ENCODE results near the gene RBMY1D.

- no peak for TF ChIP-seq EZH2 (IDR thresholded peaks at IDR 0.05; ENCODE audit: low read depth)
- TF ChIP-seq, protein P1, sequence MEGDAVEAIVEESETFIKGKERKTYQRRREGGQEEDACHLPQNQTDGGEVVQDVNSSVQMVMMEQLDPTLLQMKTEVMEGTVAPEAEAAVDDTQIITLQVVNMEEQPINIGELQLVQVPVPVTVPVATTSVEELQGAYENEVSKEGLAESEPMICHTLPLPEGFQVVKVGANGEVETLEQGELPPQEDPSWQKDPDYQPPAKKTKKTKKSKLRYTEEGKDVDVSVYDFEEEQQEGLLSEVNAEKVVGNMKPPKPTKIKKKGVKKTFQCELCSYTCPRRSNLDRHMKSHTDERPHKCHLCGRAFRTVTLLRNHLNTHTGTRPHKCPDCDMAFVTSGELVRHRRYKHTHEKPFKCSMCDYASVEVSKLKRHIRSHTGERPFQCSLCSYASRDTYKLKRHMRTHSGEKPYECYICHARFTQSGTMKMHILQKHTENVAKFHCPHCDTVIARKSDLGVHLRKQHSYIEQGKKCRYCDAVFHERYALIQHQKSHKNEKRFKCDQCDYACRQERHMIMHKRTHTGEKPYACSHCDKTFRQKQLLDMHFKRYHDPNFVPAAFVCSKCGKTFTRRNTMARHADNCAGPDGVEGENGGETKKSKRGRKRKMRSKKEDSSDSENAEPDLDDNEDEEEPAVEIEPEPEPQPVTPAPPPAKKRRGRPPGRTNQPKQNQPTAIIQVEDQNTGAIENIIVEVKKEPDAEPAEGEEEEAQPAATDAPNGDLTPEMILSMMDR (conservative IDR thresholded peaks at IDR 0.05), result no peak
Observed at GRCh38 chrY:21835052-21835451, 59.3 kb downstream of the RBMY1D start.

Measured in PC-9 (cell line).